NCI-H2107 (cell line): Measurements from ENCODE around the gene DEPDC1B.
"Not testable (repeated sequence)": the region's sequence is repeated elsewhere in the genome, so short reads cannot be mapped to it uniquely, and the experiment has no call there.

Experiments
- DNase-seq: peaks from one replicate; lab custom pipeline; 2025; lab: John Stamatoyannopoulos, UW

The DEPDC1B gene

DNA sequence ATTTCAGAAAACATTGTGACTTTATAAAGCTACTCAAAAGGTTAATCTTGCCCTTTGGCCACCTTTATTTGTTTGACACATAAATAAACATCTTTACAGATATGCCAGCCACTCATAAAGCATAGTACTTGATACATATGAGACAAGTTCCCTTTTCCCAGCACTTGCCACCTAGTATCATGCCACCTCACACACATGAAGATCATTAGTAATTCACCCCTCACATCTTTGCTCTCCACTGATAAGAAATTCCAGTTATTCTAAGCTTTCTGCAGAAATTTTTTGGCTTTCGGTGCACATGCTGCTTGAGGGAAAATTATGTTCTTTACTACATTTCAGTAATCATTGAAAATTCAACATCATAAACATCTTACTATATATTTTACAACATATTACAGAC is 59.1 kb downstream of the DEPDC1B start:
- no peak for DNase-seq

DNA sequence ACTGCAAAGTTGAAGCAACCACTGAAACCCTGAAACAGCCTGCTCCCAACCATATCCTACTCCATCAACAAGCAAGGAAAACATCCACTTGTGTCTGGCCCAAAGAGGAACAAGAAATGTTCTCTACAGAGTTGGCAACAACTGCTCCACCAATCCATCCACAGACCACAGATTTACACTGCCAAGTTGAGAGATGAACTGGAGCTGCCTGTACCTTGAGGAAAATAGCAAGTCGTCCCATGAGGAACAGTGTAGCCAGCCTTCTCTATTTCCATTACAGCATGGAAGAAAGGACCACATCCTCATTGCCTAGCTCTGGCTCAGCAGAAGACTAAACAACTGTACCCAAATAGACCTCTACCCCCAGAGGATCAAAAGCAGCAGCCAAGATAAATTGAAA is 60.4 kb downstream of the DEPDC1B start:
- no peak for DNase-seq

GRCh38 chr5:60638300-60638699 is 61.7 kb downstream of the DEPDC1B start:
- no peak for DNase-seq

DNA sequence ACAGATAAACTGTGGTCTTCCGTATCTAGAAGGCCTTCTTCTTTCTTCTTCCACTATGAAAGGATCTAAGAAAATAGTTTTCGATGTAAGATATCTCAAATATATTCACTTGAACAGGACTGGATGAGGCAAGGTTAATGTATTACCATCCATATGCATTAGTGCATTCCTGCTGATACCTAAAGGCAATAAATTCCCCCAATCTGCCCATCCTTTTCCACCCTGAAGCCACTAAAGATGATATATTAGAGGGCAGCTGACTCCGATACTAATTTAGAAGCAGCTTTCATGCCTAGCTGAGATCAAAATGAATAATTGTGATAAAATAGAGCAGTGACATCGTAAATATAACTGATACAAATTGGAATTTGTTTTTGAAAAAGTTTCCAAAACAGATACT is 63.3 kb downstream of the DEPDC1B start:
- DNase-seq = no peak

DNA sequence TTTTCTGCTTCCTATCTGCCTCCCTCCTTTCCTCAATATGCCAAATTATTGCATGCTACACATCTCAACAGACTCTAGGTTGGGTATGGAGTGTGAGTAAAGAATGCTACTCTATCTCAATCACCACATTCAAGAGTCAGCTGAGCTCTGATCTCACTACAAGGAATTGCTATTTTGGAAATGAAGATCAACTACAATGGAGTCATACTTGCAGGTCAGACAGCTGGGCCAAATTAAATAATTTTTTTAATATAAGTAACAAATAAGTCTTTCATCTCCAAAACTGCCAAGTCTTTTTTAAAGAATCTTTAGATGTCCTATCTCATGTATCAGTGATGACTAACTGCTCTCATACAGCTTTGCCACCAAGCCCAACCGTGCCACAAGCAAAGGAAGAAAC is 64.0 kb downstream of the DEPDC1B start:
- DNase-seq = no peak

GRCh38 chr5:60634051-60634450 is 65.9 kb downstream of the DEPDC1B start:
- no peak for DNase-seq

- DNase-seq = no peak
Observed at GRCh38 chr5:60633341-60633740, 66.6 kb downstream of the DEPDC1B start.

DNA sequence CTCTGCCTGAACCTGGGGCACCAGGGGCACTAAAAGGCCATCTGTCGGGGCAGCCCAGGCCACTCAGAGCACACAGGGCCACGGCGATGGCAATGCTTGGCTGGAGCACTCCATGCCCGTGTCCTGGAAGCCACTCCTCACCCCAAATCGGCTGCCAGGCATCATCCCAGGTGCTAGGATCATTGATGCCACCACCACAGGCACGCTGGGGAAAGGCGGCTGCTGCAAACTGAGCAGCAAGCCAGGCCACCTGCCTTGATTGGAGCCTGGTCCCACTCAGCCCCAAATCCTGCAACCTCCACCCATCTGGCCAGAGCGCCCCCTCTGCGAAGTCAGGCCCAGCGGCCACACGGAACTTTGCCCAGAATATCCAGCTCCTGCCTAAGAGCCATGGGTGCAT is 67.8 kb downstream of the DEPDC1B start:
- DNase-seq = no peak

DNA sequence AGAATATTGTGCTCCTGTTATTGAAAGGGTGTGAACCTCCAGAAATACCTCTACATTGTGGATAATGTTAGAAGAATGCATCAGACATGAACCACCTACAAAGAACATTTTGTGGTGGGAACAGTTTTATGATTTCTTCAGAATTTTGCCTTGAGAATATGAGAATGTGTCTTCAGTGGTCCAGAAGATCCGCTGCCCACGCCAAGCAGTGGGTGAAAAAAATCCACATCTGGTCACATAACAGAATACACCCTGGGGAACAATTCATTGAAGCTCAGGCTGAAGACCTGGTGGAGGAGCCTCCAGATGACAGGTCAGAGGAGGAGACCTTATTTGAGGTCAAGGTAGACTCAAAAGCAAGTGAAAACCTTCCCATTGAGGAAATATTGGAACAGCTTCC is 69.1 kb downstream of the DEPDC1B start:
- DNase-seq = no peak

GRCh38 chr5:60630179-60630578 is 69.8 kb downstream of the DEPDC1B start:
- no peak for DNase-seq

DNA sequence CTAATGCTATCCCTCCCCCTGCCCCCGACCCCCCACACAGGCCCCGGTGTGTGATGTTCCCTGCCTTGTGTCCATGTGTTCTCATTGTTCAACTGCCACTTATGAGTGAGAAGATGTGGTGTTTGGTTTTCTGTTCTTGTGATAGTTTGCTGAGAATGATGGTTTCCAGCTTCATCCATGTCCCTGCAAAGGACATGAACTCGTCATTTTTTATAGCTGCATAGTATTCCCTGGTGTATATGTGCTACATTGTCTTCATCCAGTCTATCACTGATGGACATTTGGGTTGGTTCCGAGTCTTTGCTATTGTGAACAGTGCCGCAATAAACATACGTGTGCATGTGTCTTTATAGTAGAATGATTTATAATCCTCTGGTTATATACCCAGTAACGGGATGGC is 75.1 kb downstream of the DEPDC1B start:
- DNase-seq = not testable (repeated sequence)

DNA sequence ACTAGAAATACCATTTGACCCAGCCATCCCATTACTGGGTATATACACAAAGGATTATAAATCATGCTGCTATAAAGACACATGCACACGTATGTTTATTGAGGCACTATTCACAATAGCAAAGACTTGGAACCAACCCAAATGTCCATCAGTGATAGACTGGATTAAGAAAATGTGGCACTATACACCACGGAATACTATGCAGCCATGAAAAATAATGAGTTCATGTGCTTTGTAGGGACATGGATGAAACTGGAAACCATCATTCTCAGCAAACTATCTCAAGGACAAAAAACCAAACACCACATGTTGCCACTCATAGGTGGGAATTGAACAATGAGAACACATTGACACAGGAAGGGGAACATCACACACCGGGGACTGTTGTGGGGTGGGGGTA is 79.2 kb downstream of the DEPDC1B start:
- not testable (repeated sequence) for DNase-seq

- no peak for DNase-seq
Observed at GRCh38 chr5:60613826-60614225, 86.1 kb downstream of the DEPDC1B start.

DNA sequence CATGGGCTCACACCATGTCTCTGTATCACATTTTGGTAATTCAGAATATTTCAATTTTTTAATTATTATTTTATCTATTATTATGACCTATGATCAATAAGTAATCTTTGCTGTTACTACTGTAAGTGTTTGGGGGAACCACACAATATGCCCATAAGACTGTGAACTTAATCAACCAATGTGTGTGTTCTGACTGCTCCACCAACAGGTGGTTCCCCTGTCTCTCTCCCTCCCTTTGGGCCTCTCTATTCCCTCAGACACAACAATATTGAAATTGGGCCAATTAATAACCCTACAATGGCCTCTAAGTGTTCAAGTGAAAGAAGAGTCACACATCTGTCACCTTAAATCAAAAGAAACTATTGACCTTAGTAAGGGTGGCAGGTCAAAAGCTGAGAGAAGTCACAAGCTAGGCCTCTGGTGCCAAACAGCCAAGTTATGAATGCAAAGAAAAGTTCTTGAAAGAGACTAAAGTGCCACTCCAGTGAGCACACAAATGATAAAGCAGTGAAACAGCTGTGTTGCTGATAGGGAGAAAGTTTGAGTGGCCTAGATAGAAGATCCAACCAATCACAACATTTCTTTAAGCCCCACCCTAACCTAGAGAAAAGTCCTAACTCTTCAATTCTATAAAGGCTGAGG is 88.7 kb downstream of the DEPDC1B start:
- no peak for DNase-seq

DNA sequence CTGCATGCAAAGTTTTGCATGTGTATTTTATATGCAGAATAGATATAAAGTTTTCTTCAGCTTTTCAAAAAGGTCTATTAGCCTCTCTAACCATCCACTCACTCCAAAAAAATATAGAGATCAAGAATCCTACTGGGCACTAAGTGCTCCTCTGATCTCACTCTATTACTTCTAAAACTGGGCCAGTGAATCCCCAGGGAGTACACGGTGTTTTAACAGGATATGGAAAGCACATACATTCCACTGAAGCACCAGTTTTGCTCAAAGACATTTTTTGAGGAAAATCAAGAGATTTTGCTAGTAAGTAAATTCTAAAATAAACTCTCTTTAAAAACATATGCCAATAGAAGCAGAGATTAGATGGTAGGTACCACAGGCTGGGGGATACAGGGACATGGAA is 95.2 kb downstream of the DEPDC1B start:
- DNase-seq = no peak

- no peak for DNase-seq
Observed at GRCh38 chr5:60598424-60598823, 101.5 kb downstream of the DEPDC1B start.

DNA sequence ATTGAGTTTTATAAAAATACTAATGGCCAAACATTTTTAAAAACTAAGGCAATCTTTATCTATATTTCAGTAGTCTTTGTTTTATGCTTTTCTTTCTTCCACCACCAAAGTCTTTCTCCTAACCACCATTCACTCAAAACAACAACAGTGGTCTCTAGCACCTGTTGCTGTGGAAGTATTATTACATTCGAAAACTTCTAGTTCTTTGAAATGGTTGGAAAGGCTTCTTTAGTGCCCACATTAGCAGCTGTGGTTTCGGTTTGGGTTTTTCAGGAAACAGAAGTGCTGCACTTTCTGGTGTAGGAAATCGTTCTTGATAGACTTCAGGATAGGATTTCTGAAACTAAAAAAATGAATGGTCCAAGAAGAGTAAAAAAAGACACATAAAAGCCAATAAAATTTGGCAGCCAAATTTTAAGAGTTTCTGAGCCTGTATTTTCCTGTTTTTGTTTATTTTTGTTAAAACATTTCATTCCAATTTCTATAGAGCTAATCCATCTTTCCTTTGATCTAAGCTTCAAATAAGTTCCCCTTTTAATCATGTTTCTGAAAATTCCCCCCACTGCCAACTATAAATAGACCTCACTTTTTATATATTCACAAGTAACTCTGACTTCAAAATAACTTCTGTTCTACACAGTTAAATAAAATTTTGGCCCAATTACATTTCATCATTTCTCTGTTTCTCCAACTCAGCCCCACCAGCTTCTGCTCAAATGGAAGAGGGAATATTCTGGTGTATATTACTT is 102.2 kb downstream of the DEPDC1B start:
- DNase-seq = no peak

DNA sequence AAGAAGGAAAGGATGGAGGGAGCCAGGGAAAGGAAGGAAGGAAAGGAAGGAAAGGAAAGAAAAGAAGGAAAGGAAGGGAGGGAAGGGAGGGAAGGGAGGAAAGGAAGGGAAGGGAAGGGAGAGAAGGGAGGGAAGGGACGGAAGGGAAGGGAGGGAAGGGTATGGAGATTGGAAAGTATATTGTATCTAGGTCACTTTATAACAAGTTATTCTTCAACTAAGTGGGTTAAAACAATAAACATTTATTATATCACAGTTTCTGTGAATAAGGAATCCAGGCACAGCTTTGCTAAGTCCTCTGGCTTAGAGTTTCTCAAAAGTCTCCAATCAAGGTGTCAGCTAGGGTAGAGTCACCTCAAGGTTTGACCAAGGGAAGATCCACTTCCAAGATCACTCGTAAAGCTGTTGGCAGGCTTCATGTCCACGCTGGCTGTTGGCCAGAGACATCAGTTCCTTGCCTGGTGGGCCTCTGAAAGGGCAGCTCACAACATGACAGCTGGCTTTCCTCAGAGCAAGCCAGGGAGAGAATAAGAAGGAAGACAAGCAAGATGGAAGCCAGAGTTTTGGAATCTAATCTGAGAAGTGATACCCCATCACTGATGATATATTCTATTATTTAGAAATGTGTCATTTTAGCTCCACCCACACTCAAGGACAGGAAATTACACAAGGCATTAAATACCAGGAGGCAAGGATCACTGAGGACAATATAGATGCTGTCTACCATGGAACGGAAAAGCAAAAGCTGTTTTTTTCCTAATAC is 105.1 kb downstream of the DEPDC1B start:
- no peak for DNase-seq

DNA sequence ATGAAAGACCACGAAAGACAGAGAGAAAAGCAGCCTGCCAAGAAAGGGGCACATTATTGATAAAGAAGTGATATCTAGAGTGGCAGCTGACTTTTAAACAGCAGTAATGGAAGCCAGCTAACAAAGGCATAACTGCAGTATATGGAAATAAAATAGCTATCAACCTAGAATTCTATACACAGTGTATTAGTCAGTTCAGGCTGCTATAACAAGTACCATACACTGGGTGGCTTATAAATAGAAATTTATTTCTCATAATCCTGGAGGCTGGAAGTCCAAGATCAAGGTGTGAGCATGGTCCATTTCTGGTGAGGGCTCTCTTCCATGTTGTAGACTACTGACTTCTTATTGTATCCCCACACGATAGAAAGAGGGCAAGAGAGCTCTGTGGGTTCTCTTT is 109.8 kb downstream of the DEPDC1B start:
- no peak for DNase-seq

DNA sequence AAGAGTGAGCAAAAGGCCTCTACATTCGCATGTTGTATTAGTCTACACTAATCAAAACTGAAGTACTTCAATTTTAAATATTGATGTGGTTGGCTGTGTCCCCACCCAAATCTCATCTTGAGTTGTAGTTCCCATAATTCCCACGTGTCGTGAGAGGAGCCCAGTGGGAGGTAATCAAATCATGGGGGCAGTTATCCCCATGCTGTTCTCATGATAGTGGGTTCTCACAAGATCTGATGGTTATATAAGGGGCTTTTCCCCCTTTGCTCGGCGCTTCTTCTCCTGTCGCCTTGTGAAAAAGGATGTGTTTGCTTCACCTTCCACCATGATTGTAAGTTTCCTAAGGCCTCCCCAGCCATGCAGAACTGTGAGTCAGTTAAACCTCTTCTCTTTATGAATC is 112.7 kb downstream of the DEPDC1B start:
- not testable (repeated sequence) for DNase-seq

DNA sequence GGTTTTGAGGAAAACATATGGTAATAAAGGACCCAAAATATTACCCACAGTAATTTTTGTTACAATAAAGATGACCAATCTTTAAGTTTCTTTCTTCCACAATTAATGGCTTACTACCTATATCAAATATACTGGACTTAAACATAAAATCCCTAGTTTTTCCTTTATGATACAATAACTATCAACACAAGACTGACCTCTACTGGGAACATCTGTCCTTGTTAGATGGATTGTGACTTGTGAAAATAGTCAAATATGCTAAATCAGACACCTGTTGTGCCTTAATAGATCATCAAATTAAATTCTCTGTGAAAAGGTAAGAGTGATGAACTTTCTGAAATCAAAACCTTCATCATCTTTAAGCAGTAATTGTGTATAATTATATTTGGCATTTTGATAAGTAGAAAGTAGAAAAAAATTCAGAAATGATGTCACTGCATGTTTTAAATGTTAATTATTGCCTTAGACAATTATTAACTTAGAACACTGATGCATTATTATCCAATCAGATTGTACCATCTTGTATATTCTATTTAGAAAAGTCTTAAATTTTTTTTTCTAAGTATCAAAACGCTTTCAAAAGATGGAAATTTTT is 113.6 kb downstream of the DEPDC1B start:
- no peak for DNase-seq

- DNase-seq = no peak
Observed at GRCh38 chr5:60585618-60586017, 114.3 kb downstream of the DEPDC1B start.

- no peak for DNase-seq
Observed at GRCh38 chr5:60584304-60584703, 115.7 kb downstream of the DEPDC1B start.
